GM18868 (cell line): ENCODE data around the gene JPH2.
"Not testable (repeated sequence)": the region's sequence is repeated elsewhere in the genome, so short reads cannot be mapped to it uniquely, and the experiment has no call there.

ENCODE experiments used
- ATAC-seq: cut with Tn5 transposase; IDR thresholded peaks from one replicate; pipeline ENCODE4 v1.9.1; 2021; ENCODE audit warnings: mild to moderate bottlenecking, moderate library complexity; ENCODE audit not compliant: unreplicated experiment

The JPH2 gene

DNA sequence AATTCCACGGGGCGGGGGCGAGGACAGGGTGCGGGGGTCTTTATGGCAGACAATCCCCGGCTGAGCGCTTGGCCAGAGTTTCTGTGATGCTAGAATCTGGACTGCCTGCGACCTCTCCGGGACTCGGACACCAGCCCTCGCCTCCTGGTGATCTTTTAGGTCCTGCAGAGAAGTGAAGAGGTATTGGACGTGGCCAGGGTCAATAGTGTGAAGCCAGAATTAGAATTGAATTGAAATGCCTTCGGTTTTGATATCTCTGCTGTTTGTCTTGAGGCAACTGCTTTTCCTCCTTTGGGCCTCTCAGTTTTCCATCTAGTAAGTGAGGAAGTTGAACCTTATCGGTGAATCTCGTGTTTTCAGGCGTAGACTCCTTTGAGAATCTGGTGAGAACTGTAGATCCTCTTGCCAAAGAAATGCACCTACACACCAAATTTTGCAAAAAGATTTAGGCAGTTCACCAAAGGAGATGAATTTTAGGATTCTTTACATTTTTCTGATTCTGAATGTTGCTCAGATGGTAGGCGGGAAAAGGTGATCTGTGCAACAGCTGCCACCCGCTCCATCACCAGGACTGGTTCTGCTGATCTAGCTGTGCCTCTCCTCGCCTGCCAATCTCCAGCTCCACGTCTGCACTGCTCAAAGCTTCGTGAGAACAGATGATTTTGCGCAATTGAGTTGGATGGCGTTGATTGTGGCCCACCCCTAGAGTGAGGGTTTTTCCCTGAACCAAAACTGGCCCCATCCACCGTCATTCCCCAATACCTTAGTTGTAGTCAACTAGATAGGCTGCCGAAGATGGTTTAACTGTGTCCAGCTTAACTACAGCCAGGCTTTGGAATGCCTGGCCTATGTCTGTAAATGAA lies 24.4 kb upstream of the JPH2 start:
- no peak for ATAC-seq

DNA sequence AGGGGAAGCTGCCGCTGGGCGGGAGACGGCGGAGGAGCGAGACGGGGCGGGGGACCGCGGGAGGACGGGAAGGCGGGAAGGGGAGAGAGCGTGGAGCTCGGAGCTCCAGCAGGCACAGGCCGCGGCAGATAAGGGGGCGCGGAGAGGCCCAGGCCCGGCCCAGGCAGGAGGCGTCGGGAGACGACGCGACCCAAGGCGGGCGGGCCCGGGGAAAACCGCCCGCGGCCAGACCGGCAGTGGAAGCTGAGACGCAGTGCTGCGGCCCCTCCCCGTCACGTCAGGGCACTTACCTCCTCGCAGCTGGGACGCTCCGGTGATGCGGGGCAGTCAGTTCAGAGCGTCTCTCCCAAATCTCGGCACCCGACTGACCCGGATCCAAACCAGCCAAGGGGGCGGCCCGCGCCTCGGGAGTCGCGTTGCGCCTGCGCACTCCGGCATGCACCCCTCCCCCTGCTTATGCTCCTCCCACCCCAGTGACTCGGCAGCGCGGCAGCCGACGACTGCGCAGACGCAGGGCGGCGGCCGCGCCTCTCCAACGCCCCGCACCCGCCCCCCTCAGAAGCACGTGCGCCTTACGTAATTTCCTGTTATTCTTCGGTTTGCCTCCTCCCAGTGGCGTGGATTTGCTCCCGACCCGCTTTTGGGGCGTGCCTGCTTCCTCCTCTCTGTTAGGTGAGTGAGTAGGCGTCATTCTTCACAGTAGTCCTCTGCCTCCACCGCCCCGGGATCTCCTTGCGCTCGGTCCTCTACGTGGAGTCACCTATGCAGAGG lies 23.6 kb upstream of the JPH2 start, which contains the start of gene OSER1:
OSER1 (minus strand) TSS at position 366 of the 771 bp plus-strand sequence. CDS start 3,814 bp downstream, outside the sequence.
- ATAC-seq: peak; percentile 83

DNA sequence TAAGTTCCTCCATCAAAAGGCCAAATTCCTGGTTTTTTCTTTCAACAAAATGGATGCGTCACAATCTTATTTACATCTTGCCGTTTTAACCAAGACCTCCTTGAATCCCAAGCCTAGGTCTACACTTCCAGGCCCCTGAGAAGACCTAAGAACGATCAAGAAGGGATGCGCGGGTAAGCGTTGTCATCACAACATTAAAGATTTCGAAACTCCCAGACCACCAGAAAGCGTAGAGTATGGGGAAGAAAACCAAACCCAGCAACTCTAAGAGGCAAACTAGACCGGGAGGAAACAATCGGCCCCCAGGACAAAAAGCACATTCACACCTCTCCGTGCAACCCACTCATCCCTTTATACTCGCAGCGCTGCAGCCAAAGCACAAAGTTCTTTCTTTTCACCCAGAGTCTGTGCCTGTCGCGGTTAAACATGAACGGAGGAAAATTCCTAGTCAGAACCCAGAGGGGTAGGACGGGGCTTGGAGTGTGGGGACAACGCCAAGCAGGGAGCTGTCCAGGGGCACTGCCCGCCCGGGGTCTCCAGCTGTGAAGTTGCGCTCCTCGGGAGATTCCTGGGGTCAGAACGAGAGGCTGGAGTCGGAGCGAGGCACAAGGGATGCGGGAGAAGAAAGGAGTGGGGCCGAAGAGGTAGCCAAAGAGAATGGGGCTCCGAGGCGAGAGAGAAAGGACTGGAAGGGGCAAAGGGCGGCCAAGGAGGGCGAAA lies 22.9 kb upstream of the JPH2 start:
- ATAC-seq: no peak

DNA sequence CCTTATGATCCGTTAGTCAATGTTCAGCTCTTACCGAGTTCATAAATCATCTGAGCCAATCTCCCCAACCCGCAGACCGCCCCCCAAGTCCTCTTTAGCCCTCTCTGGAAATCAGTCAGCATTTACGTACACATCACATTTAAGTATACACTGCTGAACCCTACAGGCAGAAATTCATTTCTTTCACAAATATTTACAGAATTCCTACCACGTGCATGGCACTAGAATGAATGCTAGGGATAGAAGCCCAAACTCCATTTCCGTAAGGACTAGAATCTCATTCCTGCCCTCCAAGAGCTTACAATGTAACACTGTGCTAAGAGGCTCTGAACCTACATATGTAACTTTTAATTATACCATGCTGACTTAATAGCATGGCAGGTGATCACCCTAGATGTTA lies 21.8 kb upstream of the JPH2 start:
- no peak for ATAC-seq

DNA sequence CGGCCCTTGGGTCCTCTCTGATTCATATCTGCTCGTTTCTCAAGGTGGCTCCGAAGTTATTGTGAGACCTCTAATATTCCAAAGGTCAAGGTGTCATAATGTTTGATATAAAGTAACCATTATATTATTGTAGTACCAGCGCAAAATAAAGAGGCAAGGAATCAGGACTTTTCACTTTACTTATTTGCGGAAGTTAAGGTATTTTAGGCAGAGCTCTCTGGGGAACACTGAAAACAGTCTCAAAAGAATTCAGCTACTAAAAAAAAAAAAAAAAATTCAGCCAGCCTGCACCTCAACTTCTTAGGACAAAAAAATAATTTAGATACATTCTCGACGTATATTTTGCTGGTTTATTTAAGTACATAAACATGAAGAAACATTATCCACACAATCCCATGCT lies 21.2 kb upstream of the JPH2 start:
- ATAC-seq: no peak

DNA sequence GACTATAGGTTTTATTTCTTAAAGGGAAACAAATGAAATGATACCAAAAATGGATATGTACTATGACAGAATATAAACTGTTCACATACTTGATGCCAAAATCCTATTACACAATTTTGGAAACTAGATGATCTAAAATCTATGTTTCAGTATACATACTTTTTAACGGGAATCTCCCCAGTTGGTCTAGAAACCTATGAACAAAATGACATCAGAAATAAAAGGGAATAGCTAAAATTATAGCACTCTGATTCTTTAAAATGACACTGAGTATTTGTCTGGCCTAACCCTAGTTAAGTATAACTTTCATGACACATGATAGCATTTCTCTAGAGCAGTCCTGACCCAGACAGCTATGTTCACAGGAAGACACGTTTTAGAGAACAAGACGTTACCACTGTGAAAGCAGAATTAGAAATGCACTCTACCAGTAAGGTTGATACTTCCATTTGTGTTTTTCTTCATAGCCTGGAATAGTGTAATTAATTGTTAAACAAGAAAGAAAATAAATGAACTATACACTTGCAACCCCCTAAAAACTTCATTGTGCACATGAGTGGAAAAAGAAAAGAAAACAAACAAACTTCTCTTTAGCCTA lies 20.2 kb upstream of the JPH2 start:
- no peak for ATAC-seq

DNA sequence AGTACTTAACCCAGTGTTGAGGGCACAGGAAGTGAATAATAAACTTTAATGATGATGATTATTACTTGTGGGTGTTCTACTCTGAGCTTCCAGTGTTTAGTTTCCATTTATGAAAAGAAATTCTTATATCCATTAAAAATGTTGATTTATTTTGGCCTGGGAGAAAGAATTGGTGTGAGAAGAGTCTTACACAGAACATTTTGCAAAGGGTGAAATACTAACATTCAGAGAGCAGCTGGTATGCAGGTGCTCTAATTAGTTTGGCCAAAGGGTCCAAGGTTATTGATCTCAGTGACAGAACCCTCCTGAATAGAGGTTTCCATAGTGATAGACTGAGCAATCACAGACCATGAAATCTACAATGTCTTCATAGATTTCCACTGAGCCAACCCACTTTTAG lies 19.1 kb upstream of the JPH2 start:
- ATAC-seq: no peak

DNA sequence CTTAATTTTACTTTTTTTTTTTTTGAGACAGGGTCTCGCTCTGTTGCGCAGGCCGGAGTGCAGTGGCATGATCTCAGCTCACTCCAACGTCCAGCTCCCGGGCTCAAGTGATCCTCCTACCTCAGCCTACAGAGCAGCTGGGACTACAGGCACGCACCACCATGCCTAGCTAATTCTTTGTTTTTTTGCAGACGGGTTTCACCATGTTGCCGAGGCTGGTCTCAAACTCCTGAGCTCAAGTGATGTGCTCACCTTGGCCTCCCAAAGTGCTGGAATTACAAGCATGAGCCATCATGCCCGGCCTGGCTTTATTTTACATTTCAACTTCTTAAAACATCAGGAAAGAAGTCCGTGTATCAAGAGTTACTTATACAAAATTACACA lies 17.8 kb upstream of the JPH2 start:
- ATAC-seq: no peak

DNA sequence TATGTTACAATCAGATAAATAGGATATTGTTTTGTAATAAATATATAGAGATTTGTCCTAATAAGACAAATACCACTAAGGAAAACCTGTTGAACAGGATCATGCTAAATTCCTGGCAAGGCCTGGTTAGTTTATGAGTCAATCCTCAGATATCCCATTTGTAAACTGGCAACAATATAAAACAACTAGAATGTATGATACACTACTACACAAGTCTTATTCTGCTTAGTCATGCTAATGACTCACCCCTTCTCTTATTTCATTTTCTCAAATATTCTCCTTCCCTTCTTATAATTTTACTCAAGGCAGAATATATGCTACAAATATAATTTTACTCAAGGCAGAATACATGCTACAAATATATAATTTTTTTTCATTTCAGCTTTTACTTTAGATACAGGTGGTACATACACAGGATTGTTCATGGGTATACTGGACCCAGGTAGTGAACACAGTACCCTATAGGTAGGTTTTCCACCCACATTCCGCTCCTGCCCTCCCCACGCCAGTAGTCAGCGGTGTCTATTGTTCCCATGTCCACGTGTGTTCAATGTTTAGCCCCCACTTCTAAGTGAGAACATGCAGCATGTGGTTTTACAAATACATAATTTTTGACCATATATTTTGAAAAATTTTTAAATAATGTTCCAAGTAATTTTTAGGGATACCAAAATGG lies 17.3 kb upstream of the JPH2 start:
- no peak for ATAC-seq

DNA sequence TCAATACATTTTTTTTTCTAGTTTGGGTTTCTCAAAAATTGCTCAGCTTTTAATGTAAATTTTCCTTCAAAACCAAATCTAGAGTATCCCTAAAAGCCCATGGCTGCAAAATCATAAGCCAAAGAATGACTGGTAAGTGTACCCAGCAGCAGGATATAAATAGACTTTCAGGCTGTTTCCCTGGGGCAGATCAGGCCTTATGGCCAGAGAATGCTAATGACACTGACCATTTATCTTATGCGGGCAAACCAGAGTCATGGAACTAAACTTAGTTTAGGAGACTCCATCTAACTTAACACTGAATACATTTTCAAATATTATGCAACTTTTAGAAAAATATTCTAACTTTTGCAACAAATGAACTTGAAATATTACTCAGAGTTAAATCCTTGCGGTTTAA lies 16.2 kb upstream of the JPH2 start:
- no peak for ATAC-seq

DNA sequence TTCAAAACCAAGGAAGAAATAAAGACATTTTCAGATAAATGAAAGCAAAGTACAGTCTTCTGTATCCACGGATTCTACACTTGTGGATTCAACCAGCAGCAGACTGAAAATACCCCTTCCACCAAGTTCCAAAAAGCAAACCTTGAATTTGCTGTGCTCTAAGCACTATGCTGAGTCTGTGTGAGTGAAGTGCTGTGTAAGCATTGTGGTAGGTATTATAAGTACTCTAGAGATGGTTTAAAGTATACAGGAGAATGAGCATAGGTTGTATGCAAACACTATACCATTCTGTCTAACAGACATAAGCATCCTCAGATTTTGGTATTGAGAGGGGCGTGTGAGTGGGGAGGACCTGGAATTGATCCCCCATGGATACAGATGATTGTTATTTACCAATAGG lies 14.0 kb upstream of the JPH2 start:
- no peak for ATAC-seq

DNA sequence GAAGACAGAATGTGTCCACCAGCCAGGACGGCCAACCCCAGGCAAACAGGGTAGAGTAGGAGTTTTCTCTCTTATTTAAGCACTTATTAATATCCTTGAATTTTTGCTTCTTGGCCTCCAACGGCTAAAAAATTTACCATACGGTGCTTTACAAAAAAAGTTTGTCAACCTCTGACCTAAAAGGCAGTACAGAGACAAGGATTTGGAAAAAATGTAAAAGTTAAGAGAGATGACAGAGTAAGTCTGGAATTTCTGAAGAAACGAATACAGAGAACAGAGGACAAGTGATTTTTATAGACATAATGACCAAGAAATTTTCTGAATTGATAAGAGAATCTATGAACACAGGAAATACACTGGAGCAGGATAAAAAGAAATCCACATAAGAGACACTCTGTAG lies 13.4 kb upstream of the JPH2 start:
- ATAC-seq: no peak

DNA sequence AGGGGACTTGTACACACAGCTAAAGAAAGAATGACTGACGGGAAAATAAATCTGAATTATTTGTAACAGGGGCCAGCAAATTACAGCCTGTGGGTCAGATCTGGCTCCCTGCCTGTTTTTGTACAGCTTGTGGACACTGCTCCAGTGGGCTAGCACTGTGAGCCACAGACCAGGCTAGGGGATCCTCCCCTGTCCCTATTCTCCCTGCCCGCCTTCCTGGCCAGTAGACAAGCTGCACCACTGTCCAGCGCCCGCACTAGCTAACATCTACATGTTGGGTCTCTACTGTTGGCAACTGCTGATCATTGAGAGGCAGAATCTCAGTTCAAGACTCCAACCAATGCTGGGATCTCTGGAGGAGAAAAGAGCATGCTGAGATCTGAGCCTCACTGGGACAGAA lies 12.9 kb upstream of the JPH2 start:
- ATAC-seq: no peak

DNA sequence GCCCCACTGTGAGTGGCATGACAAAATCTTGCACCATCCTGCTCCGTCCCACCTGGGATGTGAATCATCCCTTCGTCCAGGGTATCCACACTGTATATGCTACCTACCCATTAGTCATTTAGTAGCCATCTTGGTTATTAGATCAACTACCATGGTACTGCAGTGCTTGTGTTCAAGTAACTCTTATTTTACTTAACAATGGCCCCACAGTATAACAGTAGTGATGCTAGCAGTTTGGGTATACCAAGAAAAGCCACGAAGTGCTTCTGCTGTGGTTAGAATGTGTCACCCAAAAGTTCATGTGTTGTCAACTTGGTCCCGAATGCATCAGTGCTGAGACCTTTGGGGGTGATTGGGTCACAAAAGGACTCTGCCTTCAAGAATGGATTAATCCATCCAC lies 11.9 kb upstream of the JPH2 start:
- no peak for ATAC-seq

DNA sequence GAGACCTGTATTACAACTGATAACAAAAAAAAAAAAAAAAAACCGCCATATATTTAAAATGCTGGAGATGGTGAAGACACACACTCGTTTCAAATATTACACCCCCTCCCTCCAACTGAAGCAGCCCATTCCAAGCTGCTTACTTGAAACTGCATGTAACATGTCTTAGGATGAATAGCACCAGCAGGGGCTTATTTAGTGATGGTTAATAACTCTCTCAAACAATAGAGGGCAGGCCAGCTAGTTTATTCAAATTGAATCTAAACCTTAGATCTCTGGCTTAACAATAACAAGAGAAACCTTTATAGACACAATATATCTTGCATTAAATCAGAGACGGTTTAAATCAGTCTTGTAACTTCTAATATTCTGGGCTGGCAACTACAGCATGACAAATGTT lies 9.3 kb upstream of the JPH2 start:
- no peak for ATAC-seq

DNA sequence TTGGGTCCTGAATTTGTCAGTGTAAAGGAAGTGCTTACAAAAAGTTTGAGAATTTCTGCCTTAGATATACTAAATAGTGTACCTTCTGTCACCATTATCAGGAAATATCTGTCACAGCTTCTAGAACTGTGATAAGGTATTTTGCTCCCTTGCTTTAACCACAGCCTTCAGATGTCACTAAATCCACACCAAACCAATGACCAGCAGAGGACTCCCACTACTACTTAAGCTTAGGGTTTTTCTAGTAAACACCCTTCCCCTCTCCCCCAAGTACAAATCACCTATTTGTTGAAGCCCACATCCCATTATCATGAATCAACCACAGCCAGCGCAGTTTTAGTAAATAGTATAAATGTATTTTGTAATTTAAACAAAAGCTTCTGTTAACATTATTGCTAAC lies 8.6 kb upstream of the JPH2 start:
- no peak for ATAC-seq

DNA sequence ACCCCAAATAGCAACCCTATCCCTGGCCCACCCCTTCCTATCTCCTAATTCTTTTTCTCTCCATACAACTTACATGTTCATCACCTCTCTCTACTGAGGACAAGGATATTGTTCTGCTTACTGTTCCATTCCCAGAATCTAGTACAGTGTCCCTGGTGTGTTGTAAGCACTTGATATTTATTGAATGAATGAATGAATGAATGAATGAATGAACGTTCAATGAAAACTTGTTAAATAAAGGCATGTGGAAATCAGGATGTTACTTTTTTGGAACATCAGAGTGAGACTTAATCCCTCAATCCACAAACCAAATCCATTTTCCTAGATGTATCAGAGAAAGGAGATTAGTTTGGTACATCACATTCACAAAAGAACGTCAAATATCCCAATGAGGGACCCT lies 6.8 kb upstream of the JPH2 start:
- no peak for ATAC-seq

DNA sequence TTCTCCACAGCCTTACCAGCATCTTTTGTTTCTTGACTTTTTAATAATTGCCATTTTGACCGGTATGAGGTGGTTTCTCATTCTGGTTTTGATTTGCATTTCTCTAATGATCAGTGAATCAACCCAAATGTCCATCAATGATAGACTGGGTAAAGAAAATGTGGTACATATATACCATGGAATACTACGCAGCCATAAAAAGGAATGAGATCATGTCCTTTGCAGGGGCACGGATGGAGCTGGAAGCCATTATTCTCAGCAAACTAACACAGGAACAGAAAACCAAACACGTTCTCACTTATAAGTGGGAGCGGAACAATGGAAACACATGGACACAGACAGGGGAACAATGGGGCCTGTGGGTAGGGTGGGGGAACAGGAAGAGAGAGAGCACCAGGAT lies 4.7 kb upstream of the JPH2 start:
- not testable (repeated sequence) for ATAC-seq

DNA sequence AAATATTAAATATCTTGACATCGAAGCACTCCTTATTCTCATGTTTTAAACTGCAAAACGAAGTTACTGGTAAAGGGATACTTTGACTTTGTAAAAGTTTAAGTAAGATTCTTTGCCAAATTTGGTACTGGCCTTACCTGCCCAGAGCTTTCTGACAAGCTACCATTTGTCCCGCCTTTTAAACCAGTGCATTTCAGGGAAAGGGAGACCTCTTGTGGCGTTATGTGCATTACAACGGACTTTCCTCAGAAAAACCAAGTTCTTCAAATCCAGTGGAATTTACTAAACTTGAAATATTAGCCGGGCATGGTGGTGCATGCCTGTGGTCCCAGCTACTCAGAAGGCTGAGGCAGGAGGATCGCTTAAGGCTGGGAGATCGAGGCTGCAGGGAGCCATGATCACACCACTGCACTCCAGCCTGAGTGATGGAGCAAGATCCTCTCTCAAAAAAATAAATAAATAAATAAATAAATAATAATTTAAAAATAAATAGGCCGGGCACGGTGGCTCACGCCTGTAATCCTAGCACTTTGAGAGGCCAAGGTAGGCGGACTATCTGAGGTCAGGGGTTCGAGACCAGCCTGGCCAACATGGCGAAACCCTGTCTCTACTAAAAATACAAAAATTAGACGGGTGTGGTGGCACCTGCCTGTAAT lies 3.3 kb upstream of the JPH2 start:
- not testable (repeated sequence) for ATAC-seq

DNA sequence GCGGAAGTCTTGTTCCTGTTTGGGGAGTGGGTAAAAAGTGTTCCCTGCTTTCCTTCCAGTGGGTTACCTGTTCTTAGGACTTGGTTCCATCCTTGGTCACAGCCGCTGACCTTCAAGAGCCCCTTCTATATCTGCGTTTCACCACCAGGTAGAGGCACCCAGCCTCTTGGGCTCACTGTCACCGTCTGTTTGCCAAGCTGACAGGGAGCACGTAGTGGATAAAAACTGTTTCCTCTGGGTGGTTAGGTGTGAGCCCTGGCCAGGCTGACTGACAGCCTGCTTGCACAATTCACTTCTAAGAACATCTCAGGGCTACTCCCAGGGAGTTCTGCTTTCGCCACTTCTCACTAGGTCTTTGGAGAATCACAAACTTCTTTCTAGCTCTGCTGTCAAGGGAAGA lies 1.8 kb upstream of the JPH2 start:
- ATAC-seq: no peak
